GM19240 (cell line): ENCODE data around the gene VIPR2.
"Not testable (repeated sequence)": the region's sequence is repeated elsewhere in the genome, so short reads cannot be mapped to it uniquely, and the experiment has no call there.

Experiments
- DNase-seq: peaks from one replicate; pipeline ENCODE4 v3.0.0; 2011; ENCODE audit warnings: low spot score; ENCODE audit not compliant: insufficient read length

VIPR2 gene

GRCh38 chr7:158996214-158997109 lies 148.2 kb downstream of the VIPR2 start:
- DNase-seq = no peak

GRCh38 chr7:158995514-158995913 lies 149.2 kb downstream of the VIPR2 start:
- DNase-seq = no peak

GRCh38 chr7:158994687-158995086 lies 150.0 kb downstream of the VIPR2 start:
- no peak for DNase-seq

GRCh38 chr7:158993591-158993990 lies 151.1 kb downstream of the VIPR2 start:
- DNase-seq = no peak

- DNase-seq = no peak
These were observed 151.9 kb downstream of the VIPR2 start for GRCh38 chr7:158992759-158993158.

GRCh38 chr7:158991824-158992621 lies 152.6 kb downstream of the VIPR2 start:
- DNase-seq = no peak

GRCh38 chr7:158988996-158989395 lies 155.7 kb downstream of the VIPR2 start:
- no peak for DNase-seq

GRCh38 chr7:158988302-158988862 lies 156.3 kb downstream of the VIPR2 start:
- DNase-seq = no peak

GRCh38 chr7:158987691-158988090 lies 157.0 kb downstream of the VIPR2 start:
- no peak for DNase-seq

GRCh38 chr7:158985583-158985982 lies 159.1 kb downstream of the VIPR2 start:
- DNase-seq = no peak

- not testable (repeated sequence) for DNase-seq
These were observed 160.7 kb downstream of the VIPR2 start for GRCh38 chr7:158984007-158984406.

- DNase-seq = not testable (repeated sequence)
These were observed 162.6 kb downstream of the VIPR2 start for GRCh38 chr7:158982080-158982479.

GRCh38 chr7:158979635-158980351 lies 164.9 kb downstream of the VIPR2 start:
- DNase-seq = no peak

GRCh38 chr7:158979023-158979529 lies 165.6 kb downstream of the VIPR2 start:
- DNase-seq = no peak
